Measurements from ENCODE around the gene SIK3.
"Not testable (repeated sequence)": the region's sequence is repeated elsewhere in the genome, so short reads cannot be mapped to it uniquely, and the experiment has no call there.

Gene SIK3

DNA sequence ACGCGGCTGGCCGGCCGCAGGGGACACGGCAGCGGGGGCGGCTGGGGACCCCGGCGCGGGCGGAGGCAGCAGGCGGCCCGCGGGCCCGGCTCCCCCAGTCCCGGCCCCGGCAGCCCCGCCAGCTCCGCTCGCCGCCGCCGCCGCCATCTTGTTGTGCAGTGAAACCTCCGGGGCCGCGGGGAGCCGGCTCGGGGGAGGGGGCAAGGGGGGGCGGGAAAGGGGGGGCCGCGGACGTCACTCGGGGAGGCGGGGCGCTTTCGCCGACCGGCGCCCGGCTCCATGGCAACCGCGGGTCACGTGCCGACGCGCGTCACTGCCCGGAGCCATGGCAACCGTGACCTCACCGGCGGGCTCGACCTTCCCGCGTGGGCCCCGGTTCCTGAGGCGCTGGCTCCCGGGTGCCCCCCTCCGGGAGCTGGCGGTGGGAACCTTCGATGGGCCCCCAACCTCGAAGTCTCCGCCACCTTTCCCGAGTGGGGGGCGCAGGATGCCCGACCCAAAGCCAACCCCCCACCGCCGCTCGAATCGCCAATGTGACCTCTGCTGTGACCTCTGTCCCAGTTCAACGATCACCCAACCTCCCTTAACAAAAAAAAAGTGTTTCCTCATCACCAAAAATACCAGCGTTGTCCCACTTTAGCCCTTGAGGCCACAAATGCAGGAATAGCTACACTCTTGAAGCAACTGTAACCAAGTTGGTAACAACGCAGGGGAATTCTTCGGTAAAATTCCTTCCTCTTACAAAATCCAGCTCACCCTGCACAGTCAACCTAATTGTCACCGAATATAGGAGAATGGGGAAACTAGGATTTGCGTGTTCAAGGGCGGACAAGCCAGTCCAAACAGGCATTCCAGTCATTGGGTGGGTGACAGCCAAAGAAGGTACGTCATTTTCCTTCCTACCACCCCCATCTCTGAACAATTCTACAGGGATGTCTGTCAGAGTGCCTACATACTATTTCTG is at the start of gene SIK3:
TSS of gene SIK3 (minus strand) at position 160 of the 964 bp plus-strand sequence. CDS start at position 147, 13 bp downstream.
- DNase-seq, result peak; percentile 96

DNA sequence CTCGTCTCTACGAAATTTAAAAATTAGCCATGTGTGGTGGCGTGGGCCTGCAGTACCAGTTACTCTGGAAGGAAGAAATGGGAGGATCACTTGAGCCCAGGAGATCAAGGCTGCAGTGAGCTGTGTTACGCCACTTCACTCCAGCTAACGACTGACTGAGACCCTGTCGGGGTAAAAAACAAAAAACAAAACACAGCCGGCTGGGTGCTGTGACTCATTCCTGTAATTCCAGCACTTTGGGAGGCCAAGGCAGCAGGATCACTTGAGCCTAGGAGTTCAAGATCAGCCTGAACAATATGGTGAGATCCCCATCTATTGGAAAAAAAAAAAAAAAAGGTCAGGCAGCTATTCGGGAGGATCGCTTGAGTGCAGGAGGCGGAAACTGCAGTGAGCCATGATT is 48.3 kb upstream of the SIK3 start:
- no peak for DNase-seq

DNA sequence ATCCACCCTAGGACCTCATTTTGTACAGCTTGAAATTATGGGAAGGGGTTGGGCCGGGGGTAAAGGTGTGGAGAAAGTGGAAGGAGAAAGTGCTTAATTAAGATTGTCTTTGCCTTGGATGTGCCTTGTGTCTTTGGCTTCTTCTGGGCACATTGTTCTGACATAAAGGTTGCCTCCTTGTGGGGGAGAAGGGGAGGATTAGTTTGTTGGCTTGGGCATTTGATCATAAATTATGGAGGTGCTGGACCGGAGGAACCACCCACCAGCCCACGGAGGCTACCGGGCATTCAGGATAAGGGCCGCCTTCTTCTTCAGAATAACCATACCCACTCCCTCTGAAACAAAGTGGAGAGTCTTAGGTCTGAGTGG is 47.1 kb upstream of the SIK3 start:
- DNase-seq, result no peak

DNA sequence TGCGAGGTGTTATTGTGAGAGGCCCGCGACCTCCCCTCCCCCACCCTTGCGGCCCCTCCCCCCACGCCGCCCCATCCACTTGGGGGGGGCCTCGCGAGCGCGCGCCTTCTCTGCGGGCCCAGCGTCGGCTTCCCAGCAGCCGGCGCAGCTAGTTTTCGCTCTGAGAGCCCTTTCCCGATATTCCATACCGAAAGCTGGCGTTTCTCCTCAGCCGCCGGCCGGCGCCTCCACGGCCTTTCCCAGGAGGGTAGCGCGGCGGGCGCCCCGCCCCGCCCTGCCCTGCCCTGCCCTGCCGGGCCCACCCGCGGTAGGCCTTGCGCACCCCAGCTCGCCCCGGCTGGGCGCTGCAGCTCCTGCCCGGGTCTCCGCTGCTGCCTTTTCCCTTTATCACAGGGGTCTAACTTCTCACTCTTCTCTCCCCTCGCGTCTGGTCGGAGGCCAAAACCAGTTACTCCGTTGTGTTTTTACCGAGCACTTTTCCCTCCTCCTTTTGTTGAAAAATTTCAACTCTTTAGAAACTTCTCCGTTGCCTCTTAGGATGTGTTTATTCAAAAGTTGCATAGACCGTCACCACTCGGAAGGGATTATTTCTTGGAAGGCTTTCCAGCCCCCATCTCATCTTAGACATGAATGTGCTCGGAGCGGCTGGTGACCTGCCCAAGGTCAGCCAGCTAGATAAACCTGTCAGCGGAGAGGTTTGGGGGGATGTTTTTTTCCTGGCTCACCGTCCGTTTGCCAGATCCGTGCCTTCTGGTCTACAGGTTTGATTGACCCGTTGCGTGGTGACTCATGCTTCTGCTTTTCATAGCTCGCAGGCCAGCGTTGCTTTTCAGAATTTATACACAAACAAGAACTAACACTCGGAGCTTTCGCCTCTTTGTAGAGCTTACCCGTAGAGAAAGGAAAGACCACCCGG is 46.5 kb upstream of the SIK3 start:
- peak; percentile 42 for DNase-seq

DNA sequence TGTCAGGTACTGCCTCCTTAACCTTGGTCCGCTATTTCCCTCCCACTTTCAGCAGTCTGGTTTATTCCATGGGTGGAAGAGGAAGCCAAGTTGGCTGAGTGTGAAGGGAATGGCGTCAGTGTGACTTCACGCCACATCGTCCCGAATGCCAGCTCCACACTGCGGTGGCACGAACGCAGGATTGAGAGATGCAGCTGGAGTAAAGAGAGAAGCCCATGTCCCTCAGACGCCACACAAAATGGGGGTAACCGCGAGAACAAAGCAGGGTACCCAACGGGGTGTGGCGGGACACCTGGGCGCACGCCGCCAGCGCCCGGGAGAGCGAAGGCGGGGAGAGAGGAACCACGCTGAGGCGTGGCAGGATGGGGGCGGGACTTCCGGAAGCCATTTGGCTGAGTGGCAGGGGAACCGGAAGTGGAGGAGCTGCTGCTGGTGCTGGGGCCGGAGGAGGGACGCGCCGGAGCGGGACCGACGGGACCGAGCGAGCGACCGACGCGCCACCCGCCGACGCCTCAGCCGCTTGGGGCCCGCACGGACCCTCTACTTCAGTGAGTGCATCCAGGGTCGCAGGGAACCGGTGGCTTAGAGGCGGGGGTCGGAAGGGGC is 45.7 kb upstream of the SIK3 start, which contains the start of gene PAFAH1B2:
TSS of gene PAFAH1B2 (plus strand) at position 417 of the 606 bp plus-strand sequence. CDS start 8,161 bp downstream, outside the sequence.
- DNase-seq, result peak; percentile 98

DNA sequence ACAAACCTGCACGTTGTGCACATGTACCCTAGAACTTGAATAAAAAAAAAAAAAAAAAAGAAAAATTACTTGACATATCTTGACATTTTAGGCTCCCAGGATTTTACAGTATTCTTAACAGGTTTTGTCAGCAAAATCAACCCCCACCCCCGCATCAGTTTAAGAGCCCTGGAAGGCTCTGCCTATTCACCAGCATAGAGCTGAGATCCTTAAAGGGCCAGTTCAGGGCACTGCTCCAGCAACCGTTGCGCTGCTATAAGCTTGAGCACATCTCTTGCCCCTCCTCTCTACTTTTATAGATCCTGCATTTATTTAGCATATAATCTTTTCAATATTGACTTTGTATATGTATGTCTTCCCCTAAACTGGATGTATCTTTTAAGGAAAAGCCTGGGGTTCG is 45.2 kb upstream of the SIK3 start:
- peak; percentile 38 for DNase-seq

DNA sequence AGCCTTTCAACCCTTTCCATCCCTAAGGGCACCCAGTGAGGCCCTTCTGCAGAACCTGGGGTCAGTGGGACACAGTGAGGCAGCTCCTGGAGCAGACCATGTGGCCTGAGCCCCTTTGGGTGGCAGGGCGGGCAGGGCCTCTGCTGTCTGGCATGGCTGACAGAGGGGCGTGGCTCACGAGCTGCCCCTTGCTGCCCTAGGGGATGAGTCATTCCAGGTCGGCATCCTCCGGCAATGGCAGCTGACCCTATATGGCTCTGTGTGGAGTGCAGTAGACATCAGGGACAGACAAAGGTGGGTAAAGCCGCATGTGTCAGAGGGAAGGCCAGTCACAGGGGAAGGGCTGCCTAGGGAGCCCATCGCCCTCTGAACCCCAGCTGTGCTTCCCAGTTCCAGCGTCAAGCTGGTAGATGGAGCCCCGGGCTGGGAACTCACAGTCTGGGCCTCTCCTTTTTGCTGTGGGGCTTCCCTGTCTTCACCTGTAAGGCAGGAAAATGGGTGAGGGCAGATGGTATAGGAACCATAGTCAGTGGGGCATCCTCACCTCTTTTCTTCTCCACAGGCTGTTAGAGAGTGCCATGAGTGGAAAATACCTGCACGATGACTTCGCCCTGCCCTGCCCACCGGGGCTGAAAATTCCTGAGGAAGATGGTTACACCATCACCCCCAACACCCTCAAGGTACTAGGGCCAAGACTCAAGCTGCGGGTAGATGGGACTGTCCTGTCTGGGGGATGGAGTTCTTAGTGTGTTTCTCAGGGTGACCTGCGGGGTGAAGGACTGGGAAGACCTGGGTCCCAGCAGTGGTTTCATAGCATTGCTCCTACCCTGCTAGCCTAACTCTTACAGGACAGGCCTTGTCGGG is 39.2 kb upstream of the SIK3 start:
- not testable (repeated sequence) for DNase-seq

DNA sequence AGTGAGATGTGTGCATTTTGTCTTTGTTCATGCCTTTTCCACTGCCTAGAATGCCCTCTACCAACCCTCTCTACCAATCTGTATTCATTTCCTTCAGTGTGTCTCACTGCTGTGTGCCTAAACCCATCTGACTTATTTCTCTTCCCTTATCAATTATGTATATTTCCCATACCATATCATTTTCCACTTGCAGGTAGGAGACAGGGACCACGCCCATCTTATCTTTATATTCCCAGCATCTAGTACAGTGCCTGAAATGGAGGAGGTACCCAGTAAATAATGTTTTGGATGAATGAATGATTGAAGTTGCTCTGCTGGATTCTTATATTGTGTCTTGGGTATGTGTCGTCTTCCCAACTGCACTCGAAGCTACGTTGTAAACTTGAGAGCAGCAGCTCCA is 36.8 kb upstream of the SIK3 start:
- DNase-seq, result not testable (repeated sequence)

DNA sequence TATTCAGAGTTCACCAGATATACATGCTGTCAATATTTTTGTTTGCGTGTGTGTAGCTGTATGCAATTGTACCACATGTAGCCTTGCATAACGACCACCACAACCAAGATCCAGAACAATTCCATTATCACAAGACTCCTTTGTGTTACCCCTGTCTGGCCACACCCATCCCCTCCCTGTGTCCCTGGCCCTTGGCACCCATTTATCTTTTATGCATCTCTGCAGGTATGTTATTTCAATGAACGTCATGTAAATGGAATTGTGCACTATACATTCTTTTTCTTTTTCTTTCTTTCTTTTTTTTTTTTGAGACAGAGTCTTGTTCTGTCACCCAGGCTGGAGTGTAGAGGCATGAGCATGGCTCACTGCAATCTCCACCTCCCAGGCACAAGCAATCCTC is 36.2 kb upstream of the SIK3 start:
- no peak for DNase-seq

DNA sequence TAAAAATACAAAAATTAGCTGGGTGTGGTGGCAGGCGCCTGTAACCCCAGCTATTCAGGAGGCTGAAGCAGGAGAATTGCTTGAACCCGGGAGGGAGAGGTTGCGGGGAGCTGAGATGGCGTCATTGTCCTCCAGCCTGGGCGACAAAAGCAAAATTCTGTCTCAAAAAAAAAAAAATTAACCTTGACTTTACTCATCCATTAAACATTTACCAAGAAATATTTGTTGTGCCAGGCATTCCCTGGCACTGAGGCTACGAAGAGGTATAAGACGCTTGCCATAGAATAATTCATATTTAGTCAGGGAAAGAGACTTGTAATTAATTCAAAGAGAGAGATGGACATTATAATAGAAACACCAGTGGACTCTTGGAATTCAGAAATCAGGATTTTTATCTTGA is 32.7 kb upstream of the SIK3 start:
- DNase-seq, result no peak

DNA sequence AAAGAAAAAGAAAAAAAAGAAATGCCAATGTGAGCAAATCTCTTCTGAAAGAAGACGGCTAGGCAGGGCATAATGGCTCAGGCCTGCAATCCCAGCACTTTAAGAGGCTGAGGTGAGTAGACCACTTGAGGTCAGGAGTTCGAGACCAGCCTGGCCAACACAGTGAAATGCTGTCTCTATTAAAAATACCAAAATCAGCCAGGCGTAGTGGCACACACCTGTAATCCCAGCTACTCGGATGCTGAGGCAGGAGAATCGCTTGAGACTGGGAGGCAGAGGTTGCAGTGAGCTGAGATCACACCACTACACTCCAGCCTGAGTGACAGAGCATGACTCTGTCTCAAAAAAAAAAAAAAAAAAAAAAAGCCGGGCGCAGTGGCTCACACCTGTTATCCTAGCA is 32.2 kb upstream of the SIK3 start:
- not testable (repeated sequence) for DNase-seq

DNA sequence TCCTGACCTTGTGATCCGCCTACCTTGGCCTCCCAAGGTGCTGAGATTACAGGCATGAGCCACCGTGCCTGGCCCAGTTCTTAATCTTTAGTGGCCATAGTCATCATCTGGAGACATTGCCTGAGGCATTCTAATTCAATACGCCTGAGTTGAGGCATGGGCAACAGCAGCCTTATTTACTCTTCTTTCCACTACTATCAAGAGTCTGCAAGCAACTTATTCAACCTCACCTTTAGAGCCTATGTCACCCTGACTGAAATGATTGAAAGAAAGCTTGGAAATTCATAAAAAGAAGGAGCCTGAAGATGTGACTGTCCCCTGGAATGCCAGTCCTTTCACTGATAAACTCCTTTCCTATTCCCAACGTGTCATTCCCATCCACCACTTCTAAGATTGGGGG is 30.1 kb upstream of the SIK3 start:
- no peak for DNase-seq

DNA sequence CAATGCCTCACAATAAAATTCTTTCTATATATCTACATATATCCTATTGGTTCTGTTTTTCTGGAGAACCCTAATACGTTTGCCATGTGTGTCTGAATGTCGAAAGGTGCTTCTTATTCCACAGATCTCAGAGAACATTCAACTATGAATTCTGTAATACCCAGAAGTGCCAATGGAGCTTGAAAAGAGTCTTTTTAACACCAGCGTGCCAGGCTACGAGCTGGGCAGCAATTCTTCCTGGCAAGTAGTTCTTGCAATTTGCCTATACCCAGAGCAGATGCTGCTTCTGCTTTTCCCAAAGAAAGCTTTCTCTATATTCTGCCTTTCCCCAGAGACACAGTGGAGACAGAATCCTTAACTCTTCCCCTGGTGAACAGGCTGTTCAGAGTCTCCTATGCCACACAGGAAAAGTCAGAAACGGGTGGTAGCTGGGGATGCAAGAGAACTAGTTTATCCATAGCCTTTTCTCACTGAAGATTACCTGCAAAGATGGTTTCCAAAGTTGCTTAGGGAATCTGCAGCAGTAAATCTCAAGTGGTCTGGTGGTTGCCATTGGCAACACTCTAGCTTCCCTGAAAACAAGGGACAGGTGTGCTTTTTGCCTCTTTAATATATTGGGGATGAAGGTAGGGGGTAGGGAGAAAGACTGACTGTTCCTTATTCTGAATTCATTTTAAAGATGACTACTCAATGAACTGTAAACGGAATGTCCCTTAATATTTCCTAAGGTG is 29.1 kb upstream of the SIK3 start:
- no peak for DNase-seq

DNA sequence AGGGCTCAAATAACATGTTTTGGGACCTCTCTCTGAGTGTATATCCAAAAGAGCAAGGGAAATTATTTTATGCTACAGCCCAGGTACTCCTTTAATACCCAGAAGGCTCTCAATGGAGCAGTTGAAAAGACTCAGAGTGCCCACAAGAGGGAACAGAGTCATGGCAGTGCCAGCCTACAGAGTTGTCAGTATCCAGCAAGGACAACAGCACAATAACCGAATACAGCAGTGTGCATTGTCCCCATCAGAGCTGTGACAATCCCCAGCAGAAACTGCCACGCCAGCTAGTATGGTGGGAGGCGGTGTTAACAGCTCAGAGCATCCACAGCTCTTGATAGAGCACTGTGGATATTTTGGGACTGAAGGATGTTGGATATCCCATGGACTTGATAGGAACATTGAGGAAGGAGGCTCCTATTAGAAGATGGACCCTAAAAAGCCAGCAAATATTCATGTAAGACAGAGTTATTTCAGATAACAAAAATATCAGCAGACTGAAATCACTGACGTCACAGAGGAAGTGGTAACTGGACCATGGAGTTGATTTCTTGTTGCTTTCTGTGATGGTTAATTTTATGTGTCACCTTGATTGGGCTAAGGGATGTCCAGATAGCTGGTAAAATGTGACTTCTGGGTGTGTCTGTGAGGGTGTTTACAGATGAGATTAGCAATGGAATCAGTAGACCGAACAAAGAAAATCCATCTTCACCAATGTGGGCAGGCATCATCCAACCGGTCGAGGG is 28.2 kb upstream of the SIK3 start:
- DNase-seq, result no peak

DNA sequence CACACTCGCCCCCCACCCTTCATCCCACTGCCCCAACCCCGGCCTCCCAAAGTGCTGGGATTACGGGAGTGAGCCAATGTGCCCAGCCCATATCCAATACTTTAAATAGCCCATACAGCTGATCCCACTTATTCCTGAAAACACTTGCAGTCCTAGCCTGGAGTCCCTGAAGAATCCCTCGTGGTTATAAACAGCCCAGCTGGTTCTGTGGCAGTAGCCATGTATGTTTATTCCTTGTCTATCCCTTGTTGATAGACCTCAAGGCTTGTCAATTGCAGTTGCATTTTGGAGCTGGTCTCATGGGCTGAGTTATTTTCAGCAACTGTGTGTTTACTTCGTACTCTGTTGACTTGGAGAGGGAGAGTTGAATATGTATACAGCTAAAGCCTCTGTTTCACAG is 24.3 kb upstream of the SIK3 start:
- DNase-seq, result no peak

DNA sequence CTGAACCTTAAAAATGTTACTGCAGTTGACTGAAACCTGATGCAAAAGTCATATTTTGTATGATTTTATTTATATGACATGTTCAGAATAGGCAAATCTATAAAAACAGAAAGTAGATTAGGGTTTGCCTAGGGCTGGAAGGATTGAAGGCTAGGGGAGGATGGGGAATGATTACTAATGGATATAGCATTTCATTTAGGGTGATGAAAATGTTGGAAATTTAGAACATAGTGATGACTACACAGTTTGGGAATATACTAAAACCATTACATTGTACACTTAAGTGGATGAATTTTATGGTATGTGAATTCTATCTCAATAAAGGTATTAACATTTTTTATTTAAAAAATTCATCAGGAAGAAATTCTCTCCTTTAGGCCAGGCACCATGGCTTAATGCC is 22.9 kb upstream of the SIK3 start:
- DNase-seq, result no peak

DNA sequence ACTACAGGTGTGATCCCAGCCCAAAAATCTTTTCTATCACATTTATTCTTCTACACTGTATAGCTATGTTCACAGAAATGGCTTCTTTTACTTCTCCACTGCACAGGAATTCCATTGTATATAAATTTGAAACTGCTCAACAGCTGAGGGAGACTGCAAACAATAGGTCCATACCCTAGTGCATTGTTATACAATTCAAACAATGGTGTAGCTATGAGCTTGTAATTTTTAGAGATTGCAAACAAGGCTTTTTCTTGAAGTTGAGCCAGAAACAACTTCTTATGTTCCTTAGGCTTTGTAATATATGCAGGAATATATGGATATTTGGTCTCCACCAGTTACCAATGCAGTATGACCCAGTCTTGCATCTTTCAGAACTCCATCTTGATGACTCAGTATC is 19.5 kb upstream of the SIK3 start:
- DNase-seq, result no peak

DNA sequence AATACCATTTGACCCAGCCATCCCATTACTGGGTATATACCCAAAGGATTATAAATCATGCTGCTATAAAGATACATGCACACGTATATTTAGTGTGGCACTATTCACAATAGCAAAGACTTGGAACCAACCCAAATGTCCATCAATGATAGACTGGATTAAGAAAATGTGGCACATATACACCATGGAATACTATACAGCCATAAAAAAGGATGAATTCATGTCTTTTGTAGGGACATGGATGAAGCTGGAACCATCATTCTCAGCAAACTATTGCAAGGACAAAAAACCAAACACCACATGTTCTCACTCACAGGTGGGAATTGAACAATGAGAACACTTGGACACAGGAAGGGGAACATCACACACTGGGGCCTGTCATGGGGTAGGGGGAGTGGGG is 14.7 kb upstream of the SIK3 start:
- DNase-seq, result not testable (repeated sequence)

DNA sequence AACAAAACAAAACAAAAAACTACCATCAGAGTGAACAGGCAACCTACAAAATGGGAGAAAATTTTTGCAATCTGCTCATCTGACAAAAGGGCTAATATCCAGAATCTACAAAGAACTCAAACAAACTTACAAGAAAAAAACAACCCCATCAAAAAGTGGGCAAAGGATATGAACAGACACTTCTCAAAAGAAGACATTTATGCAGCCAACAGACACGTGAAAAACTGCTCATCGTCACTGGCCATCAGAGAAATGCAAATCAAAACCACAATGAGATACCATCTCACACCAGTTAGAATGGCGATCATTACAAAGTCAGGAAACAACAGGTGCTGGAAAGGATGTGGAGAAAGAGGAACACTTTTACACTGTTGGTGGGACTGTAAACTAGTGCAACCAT is 14.3 kb upstream of the SIK3 start:
- DNase-seq, result not testable (repeated sequence)

DNA sequence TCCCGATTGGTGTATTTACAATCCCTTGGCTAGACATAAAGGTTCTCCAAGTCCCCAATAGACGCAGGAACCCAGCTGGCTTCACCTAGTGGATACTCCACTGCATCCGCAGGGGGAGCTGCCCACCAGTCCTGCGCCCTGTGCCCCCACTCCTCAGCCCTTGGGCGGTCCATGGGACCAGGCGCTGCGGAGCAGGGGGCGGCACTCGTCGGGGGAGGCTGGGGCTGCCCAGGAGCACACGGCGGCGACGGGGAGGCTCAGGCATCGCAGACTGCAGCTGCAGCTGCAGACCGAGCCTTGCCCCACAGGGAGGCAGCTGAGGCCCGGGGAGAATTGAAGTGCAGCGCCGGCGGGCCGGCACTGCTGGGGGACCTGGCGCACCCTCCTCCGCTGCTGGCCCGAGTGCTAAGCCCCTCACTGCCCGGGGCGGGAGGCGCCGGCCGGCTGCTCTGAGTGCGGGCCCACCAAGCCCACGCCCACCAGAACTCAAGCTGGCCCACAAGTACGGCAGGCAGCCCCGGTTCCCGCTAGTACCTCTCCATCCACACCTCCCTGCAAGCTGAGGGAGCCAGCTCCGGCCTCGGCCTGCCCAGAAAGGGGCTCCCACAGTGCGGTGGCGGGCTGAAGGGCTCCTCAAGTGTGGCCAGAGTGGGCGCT is 12.2 kb upstream of the SIK3 start:
- DNase-seq, result no peak
